HL-60/S4 (cell line): ENCODE measurements around the gene TACR2.

Experiments
- in situ Hi-C: fragments of 300-500 bp; cut with MboI; formaldehyde crosslinking; loops from 2 replicates; pipeline ENCODE4 v1.14.3; 2022; ENCODE audit warnings: low sequenced_read_pairs

Gene TACR2

DNA sequence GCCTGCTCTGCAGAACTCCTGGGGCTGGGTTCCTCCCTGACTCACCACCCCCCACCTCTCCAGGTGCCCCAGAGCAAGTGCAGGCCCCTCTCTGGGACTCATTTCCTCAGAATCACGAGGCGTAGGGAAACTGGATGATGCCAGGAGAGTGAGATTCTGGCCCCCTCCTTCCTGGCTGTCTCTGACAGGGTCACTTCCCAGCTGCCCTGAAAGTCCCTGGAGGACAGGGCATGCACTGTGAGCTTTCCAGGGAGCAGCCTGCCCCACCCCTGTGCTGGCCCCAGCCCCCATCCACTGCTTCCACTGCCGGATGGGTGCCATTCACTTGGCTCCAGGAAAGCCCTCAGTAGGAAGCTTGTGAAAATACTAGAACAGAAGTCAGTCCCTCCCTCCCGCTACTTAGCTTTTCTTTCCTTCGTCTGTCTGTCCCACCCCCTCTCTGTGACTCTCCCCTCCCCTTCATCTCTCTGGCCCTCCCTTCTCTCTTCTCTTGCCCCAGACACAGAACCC lies 10.4 kb downstream of the TACR2 start:
- in situ Hi-C loops = no loop called here

DNA sequence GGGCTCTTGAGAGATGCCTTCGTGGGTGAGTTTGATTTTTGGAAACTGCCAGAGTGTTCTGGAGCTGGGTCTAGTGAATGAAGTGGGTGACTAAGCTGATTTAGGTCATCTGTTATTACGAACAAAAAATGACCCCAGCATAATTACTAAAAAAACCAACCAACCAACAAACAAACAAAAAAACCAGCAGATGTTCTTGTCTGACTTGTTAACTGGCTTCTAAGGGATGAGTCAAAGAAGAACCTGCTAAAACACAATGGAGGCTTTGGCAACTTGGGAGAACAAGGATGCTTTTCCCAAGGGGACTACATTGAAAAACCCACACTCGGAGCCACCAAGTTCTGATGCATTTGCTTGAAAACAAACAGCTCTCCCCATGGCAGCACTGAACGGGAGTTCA lies 11.5 kb downstream of the TACR2 start:
- in situ Hi-C loops = no loop called here

DNA sequence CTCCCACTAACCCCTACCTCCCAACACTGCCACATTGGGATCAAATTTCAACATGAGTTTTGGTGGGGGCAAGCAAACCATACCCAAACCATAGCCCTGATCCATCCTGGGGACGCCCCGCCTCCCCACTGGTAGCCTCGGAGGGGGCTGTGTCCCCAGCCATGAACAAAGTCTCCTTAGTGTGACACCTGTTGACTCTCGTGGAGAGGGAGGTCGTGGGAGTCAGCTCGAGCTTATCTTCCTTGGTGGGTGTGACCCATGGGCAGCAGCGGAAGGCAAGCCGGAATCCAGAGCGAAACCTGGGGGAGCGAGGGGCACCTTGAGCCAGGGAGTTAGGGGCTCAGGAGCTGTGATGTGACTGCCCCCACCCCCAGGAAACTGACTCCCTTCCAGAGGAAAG lies 11.9 kb downstream of the TACR2 start:
- in situ Hi-C loops = no loop called here

DNA sequence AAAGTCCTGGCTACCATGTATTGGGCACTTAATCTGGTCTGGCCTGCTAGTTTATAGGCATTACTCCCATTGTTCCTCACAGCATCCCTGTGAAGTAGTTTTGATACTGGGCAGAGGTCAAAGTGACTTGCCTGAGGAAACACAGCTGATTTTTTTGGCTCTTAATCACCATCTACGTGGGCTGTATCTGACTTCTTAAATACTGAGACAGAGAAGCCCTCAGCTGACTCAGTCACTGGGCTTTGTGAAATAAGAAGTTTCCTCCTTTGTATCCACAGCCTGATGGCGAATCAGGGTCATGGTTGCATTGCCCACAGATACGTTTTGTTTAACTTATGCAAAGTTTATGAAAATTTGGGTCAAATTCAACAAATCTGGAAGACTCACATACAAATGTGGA lies 13.2 kb downstream of the TACR2 start:
- in situ Hi-C loops = no loop called here

DNA sequence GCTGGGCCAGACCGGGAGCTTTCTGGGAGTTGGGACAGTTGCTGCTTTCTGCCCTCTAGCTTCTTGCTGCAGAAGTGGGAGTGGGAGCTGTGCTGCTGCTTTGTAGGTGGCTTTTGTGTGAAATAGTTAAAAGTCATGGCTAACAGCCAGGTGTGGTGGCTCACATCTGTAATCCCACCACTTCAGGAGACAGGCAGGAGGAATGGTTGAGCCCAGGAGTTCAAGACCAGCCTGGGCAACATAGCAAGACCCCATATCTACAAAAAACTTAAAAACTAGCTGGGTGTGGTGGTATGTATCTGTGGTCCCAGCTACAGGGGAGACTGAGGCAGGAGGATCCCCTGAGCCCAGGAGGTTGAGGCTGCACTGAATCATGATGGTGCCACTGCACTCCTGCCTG lies 13.7 kb downstream of the TACR2 start:
- in situ Hi-C loops = no loop called here

DNA sequence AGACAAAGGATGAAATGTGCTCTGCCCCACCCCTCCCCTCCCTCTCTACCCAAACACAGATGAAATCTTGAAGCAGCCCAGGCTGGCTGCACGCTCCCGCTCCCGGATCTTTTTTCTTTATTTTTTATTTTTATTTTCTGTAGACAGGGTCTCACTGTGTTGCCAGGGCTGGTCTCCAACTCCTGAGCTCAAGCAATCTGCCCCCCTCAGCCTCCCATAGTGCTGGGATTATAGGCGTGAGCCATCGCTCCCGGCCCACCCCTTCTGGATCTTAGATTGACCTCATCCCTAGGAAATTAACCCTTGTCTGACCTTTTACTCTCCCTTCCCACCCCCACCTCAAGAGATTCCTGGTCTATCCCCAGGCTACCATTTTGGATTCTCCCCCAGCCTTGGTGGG lies 14.3 kb downstream of the TACR2 start:
- in situ Hi-C loops = no loop called here

DNA sequence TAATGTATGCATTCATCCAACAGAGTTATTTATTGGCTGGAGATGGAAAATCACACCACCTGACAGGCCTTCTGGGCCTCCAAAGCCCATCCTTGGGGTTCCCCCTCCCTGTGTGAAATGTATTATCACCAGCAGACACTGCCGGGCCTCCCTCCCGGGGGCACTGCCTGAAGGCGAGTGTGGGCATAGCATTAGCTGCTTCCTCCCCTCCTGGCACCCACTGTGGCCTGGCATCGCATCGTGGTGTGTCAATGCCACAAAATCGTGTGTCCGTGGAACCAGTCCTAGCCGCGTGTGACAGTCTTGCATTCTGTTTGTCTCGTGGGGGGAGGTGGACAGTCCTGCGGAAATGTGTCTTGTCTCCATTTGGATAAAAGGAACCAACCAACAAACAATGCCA lies 15.3 kb downstream of the TACR2 start:
- in situ Hi-C loops = no loop called here

DNA sequence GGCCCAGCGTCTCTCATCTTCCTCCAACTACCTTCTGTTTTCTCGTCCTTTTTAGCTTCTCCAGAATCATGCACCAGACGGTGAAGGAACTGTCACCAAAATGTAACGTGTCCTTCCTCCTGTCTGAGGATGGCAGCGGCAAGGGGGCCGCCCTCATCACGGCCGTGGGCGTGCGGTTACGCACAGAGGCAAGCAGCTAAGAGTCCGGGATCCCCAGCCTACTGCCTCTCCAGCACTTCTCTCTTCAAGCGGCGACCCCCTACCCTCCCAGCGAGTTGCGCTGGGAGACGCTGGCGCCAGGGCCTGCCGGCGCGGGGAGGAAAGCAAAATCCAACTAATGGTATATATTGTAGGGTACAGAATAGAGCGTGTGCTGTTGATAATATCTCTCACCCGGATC lies 15.8 kb downstream of the TACR2 start:
- in situ Hi-C loops = no loop called here

DNA sequence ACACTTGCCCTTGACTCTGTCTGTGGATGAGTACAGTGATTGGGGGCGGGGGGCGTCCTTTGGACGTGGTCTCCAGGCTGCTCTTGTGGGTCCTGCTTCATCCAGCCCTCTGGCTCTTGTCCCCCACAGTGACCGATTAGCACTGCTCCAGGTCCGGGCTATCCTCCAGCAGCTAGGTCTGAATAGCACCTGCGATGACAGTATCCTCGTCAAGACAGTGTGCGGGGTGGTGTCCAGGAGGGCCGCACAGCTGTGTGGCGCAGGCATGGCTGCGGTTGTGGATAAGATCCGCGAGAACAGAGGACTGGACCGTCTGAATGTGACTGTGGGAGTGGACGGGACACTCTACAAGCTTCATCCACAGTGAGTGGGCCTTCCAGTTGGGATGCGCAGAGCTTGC lies 18.3 kb downstream of the TACR2 start:
- in situ Hi-C loops = loop anchor here (10.0 kb wide), 1 partner anchor 394 kb away; no protein-coding TSS in a partner anchor

DNA sequence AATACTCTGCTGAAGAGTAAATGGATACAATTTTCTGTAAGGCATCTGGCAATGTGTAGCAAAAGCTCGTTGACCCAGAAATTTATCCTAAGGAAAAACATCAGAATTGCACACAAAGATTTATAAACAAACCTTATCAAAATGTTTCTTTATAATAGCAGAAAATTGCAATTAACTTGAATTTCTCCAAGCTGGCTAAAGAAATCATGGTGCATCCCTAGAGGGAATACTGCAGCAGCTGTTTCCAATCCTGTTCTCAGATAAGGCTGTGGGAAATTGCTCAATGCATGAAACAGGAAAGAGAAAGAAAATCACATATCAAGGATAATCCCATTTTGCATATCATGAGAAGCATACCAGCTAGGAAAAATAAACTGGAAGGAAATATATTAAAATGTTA lies 18.7 kb downstream of the TACR2 start:
- in situ Hi-C loops = loop anchor here (10.0 kb wide), 1 partner anchor 393 kb away; no protein-coding TSS in a partner anchor

DNA sequence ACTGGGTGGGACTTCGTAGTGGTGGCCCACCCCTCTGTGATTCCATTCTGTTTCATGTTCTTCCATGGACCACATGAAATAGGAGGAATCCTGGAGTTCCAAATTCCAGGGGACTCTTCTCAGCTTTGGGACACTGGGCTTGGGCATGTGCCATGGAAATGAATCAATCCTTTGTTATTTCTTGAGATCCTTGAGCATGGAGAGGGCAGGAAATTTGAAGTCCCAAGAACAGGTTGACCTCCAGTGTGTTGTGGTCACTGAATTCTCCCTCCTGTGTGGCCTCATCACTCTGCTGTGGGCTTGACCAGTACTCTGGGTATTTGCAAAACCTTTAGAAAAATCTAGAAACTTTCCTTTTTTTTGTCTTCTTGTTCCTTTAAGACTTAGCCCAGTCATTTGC lies 22.7 kb downstream of the TACR2 start:
- in situ Hi-C loops = loop anchor here (10.0 kb wide), 1 partner anchor 389 kb away; no protein-coding TSS in a partner anchor

DNA sequence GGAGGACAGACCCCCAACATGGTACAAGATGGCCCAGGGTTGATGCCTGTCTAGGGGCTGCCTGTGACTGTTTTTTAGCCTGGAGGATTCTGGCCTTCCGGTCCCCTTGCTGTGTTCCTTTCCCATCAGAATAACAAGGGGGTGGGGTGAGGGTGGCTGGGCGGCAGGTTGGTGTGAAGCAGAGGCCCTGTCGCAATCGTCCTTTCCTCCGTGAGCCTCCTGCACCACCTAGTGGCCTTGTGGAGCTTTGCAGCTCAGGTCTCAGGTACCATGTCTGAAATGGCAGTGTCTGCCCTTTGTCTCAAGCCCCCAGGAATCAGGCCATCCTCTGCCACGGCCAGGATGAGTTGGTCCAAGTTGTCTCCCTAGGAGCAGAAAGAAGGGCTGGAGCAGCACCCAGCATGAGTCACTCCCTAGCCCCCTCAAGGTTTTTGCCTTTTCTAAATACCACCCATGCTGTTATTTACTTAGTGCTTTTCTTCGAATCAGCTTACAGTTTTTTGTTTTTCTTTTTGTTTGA lies 24.2 kb downstream of the TACR2 start:
- in situ Hi-C loops = loop anchor here (10.0 kb wide), 1 partner anchor 388 kb away; no protein-coding TSS in a partner anchor

DNA sequence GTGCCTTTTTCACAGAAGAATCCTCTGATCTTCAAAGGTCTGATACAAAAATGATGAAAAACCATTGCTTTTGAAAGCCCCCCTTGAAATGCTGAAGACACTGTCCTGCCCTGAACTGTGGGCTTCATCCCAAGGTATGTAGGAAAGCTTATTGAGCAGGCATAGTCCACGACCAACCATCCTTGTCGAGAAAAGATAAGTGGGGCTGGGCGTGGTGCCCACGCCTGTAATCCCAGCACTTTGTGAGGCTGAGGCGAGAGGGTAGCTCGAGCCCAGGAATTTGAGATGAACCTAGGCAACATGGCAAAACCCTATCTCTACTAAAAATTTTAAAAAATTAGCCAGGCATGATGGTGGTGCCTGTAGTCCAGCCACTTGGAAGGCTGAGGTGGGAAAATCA lies 25.6 kb downstream of the TACR2 start:
- in situ Hi-C loops = loop anchor here (10.0 kb wide), 1 partner anchor 386 kb away; no protein-coding TSS in a partner anchor

DNA sequence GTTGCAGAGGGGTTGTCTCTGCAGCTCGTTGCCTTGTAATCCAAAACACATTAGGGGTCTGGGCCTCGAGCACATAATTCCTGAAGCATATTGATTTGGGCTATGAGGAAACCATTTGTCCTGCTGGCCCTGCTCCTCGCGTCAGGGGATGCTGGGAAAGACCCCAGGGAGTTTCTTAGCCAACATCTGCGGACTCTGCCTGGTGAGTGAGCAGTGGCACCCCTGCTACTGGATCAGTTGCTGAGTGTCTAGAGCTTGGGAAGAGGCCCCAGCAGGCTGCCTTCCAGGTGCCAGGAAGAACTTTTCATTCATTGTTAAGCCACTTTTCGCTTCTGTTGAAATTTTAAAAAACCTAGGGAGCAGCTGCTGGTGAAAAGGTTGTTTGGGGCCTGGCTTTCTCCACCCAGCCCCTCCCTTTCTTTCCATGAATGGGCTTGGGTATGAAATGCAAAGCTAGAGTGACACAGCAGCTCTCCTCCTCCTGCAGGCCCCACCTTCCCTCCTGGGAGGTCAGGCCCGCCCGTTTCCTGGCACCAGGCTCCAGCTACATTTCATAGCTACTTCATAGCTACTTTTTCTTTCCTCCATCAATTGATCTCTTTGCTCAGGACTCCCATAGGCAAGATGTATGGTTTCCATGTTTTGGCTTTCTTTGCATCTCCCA lies 26.8 kb downstream of the TACR2 start:
- in situ Hi-C loops = loop anchor here (5.0 to 10.0 kb wide), 2 partner anchors 143 to 385 kb away; no protein-coding TSS in a partner anchor

DNA sequence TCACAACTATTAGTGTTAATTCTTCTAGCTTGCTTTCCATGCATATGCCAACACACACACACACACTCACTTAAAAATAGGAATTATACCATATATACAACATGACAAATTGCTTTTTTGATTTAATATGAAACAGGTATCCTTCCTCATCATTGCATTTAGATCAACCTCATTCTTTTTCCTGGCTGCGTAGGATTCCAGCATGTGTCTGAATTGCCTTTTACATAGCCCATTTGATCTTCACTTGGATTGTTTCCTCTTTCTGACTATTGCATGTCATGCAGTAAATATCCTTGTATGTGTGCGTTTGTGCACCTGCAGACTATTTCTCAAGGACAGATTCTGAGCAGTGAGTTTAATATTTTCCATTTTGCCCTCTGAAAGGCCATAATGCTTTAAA lies 28.2 kb downstream of the TACR2 start:
- in situ Hi-C loops = loop anchor here (5.0 kb wide), 1 partner anchor 141 kb away; no protein-coding TSS in a partner anchor

DNA sequence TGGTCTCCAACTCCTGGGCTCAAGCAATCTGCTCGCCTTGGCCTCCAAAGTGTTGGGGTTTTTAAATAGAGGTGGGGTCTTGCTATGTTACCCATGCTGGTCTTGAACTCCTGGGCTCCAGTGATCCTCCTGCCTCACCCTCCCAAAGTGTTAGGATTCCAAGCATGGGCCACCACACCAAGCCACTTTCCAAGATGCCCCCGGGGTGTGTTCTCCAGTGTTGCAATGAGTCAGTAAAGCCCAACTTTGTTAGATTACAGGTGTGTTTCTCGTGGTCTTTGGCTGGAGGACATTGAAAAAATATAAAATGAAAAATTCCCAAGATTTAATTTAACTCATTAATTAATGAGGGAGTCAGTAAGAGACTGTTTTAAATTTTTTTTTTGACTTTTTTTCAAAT lies 29.2 kb downstream of the TACR2 start:
- in situ Hi-C loops = loop anchor here (5.0 kb wide), 1 partner anchor 140 kb away; no protein-coding TSS in a partner anchor

DNA sequence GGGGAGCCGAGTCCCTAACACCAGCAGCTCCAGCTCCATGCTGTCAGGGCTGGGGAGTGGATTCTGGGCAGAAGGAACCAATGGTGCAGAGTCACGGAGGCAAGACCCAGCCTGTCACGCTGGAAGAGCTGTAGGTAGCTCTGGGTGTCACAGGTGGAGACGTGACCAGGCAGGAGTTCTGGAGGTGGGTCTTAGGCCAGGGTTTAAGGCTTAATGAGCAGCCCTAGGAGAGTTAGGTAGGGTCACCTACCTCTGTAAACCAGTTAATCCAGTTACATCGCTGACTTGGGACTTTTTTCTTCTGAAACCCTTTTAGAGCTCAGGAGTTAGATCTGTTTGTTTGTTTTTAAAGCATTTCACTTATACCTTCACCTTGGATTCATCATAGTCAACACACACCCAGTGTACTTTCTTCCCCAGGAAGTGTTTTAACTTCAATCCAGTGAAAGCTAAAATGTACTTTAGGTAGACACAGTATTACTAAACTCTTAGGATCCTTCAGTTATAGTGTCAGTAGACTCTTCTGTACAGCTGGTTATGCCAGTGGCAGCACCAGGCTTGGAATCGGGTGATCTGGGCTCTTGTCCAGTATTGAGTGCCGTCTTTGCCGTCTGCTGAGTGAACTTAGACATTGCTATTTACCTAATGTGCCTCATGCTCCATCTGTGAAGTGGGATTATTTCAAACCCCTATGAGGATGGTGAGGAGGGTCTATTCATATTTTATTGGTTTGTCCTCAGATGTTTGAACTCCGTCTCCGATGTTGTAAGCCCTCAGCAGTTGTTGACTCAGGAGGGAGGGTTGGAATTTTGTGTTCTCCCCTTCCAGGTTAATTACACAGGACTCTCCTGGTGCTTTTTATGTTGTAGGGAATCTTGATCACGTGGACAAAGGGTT lies 31.0 kb downstream of the TACR2 start:
- in situ Hi-C loops = loop anchor here (5.0 kb wide), 1 partner anchor 138 kb away; no protein-coding TSS in a partner anchor

DNA sequence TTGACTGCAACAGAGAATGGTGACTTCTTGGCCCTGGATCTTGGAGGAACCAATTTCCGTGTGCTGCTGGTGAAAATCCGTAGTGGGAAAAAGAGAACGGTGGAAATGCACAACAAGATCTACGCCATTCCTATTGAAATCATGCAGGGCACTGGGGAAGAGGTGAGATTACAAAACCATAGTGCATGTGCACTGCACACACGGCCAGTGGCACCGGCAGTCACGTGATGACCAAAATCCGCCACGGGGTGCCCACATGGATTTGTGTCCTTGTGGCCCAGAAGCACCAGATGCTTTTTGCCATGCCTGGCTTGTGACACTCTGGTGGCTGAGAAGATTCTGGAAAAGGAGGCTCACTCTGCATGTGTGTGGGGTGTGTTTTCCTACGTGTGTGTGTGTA lies 32.4 kb downstream of the TACR2 start:
- in situ Hi-C loops = no loop called here

DNA sequence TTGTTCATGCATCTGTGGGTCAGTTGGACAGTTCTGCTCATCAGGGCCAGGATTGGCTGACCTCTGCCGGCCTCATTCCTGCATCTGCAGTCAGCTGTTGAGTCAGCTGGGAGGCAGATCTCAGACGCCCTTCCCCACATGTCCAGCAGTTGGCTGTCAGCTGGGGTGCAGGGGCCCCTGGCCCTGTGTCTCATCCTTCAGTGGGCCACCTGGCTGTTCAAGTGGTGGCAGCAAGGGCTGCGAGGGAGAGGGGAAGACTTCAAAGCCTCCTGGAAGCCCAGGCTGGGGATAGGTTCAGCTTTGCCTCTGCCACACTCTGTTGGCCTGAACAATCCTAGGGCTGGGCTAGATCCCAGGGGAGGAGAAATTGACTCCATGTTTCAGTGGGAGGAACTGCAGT lies 33.2 kb downstream of the TACR2 start:
- in situ Hi-C loops = no loop called here

DNA sequence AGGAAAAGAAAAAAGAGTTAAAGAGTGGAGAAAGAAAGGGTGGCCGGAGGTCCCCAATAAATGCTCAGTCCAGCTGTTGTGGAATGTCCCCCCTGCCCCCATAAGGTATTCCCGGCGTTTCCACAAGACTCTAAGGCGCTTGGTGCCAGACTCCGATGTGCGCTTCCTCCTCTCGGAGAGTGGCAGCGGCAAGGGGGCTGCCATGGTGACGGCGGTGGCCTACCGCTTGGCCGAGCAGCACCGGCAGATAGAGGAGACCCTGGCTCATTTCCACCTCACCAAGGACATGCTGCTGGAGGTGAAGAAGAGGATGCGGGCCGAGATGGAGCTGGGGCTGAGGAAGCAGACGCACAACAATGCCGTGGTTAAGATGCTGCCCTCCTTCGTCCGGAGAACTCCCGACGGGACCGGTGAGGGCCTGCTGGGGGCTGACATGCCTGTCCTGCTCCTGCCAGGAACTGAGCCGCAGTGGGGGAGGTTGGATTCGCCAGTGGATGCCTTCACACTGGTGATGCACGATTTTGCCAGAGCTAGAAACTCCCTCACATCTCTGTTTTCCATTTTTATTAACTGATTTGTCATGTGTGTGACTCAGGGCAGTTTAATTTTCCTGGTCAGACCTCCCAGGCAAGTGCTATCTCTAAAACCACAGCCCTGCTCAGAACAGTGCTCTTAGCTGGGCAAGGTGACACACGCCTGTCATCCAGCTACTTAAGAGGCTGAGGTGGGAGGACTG lies 34.2 kb downstream of the TACR2 start:
- in situ Hi-C loops = no loop called here

DNA sequence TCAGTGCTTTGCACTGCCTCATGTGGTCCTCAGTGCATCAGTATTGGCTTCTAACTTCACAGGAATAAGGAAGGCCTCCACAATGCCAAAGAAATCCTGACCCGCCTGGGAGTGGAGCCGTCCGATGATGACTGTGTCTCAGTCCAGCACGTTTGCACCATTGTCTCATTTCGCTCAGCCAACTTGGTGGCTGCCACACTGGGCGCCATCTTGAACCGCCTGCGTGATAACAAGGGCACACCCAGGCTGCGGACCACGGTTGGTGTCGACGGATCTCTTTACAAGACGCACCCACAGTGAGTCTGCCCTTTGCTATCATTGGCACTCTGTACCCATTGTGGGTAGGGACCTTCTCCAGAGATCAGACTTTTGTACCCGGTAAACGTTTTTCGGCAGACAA lies 36.9 kb downstream of the TACR2 start:
- in situ Hi-C loops = no loop called here
